ENCODE results near the gene DNAJB6.

The DNAJB6 gene

DNA sequence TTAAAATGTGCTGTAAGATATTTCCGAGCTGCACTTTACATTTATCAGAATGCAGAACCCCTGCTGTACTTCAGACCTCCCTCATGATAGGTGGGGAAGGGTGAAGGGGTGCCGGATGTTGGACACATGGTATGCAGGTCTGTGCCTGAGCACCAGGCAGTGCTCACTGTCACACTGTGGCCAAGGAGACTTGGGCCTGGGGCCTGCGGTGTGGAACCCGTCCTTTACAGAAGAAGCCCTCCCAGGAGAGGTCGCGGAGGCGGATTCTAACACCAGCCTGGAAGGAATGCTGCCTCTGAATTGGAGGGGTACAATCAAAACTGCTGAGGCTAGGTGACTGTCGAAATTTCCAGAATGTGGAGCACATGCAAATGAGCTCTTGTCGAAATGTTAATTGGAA lies 34.5 kb downstream of the DNAJB6 start:
- DNase-seq = no peak

DNA sequence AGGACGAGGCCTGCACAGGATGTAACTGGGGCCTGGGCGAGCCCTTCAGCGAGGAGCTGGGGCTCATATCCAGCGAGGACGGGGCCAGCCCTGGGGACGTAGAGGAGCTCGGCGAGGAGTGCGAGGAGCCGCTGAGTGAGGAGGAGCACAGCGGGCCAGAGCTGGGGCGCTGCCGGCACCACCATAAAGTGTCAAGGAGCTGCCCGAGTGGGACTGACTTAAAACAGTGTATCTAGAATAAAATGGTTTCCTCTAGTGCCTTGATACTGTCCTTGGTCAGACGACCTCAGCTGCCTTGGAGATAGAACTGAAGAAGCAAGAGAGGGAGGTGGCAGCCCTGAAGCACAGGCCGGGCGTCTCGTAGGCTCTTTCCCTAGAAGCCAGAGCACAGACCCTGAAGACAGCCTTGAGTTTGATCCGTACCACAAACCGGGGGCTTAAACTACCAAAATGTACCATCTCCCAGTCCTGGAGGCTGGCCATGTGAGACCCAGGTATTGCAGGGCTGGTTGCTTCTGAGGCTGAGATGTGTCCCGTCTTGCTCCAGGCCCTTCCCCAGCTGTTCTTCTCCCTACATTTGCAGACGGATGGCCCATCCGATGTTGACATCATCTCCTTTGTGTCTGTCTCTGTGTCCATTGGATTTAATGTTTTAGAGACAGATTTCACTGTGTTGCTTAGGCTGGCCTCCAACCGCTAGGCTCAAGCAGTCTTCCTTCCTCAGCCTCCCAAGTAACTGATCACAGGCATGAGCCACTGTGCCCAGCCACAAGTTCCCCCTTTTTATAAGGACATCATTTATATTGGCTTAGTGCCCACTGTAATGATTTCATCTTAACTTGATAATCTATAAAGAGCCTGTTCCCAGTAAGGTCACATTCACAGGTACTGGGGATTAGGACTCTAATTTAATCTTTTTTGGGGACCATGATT lies 35.8 kb downstream of the DNAJB6 start:
- DNase-seq = no peak

DNA sequence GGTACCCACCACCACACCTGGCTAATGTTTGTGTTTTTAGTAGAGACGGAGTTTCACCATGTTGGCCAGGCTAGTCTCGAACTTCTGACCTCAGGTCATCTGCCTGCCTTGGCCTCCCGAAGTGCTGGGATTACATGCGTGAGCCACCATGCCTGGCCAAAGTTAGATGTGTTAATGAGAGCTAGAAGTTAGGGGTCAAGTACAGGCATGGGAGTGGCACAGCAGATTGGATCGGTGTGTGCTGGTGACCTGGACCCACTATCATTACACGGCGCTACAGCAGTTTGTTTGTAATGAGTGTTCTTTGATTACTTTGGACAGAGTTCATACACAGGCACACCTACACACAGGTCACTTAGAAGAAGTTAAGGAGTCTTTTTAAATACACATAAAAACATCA lies 36.7 kb downstream of the DNAJB6 start:
- DNase-seq = no peak

DNA sequence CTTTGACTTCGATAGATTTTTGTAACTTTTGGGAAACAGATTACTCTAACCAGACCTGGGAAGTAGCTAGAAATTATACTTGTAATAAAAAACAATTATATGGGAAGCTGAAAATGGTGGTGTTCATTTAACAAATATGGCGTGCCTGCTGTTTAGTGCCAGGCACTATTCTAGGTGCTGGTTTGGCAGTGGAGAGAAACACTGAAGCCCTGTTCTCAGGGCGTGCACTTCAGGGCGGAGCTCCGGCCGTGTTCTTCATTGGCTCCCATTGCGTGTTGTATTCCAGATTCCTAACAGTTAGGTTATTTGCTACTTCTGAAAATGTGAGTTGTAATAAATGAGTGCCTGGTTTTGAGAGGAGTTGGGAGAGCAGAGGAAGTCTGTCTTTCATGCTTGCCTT lies 38.6 kb downstream of the DNAJB6 start:
- DNase-seq = no peak

DNA sequence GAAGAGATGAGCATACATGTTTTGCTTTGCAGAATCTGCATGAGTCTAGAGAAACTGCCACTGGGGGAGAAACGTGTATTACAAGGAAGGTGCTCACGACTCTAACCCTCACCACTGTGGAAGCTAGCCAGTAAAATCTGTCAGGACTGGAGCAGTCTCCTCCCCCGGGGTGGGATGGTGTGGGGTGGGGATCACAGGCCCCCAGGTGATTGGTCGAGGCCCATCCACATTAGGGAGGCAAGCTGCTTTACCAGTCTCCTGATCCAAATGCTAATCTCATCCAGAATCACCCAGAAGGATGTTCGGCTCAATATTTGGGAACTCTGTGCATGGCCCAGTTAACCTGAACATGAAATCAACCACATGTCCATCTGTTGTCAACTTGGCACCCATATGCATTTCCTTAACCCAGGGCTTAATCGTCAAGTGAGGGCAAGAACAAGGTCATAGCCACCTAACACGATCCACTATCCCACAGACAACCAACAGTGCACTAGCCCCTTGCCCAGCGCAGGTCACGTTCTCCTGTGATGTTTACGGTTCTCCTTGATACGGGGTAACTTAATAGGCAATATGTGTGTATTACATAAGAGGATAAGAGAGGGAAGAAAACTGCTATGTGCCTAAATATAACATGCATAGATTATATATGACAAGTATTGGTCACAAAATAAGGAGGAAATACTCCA lies 40.8 kb downstream of the DNAJB6 start:
- DNase-seq = no peak

DNA sequence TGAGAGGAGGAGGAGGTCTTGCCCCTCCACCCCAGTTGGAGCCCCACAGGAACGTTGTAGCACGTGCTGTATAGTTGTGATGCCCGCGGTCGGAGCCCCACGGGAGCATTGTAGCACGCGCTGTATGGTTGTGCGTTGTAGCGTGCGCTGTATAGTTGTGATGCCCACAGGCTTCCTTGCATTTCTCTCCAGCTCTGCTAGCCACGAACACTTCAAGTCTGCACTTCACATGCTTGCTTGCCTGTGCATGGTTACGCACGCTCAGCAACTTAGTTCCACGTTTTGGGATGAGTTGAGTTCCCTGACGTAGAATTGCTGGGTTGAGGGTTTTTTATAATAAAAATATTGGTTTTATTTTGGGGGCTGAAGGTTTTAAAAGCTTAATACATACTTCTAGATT lies 41.6 kb downstream of the DNAJB6 start:
- DNase-seq = no peak

DNA sequence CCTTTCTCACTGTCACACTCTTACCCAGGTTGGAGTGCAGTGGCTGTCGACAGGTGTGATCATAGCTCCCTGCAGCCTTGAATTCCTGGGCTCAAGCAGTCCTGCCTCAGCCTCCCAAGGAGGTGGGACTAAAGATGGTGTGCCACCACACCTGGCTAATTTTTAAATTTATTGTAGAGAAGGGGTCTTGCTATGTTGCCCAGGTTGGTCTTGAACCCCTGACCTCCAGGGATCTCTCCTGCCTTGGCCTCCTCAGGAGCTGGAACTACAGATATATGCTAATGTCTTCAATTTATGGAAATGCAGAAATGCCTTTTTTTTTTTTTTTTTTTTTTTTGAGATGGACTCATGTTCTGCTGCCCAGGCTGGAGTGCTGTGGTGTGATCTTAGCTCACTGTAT lies 42.7 kb downstream of the DNAJB6 start:
- DNase-seq = no peak

DNA sequence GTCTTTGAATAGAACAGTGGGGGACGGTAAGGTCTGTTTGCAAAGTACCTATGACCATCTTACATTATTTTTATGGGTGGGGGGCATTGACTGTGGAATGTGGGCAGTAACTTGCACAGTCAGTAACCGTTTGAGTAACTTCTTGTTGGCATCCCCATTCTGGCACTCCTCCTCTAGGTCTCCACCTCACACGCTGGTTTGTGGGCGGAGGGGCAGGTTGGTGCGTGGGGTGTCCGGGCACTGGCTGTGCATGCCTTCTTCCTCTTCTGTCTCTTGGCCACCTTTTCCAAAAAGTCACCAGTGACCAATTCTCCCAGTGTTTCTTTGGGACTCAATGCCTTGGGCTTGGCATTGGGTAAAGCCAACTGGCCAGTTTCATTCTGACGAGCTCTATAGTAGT lies 43.6 kb downstream of the DNAJB6 start:
- no peak for DNase-seq

DNA sequence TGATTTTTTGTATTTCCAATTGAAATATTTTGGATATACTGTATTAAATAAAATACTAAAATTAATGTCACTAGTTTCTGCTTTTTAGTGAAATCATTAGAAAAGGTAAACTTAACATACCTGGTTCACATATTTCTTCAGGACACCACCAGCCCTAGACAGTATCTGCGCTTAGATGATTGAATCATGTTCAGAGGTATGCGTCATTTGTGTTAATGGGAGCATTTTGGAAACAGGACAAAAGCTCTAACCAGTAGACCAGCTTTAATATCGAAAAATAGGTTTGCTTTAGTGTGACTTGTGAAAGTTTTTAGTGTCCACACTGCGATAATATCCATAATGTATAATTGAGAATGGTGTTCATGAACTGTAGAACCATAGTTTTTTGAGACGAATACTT lies 47.1 kb downstream of the DNAJB6 start:
- no peak for DNase-seq

DNA sequence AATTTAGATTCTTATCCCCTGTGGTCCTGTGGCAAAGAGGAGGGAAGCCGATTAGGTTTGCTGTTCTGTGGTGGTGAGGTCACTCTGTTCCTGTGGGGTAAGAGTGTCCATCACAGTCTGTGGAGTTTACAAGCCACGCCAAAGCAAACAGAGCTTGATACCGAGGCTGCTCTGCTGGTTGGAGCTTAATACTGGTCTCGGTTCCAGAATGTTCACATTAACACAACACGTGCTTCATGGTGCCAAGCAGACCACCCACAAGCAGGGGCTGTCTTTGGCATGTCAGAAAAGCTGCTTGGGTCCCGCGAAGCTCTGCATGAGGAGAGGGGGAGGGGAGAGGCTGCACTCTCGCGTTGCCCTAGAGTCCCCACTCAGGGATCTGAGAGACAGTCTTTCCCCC lies 47.5 kb downstream of the DNAJB6 start:
- DNase-seq = no peak

DNA sequence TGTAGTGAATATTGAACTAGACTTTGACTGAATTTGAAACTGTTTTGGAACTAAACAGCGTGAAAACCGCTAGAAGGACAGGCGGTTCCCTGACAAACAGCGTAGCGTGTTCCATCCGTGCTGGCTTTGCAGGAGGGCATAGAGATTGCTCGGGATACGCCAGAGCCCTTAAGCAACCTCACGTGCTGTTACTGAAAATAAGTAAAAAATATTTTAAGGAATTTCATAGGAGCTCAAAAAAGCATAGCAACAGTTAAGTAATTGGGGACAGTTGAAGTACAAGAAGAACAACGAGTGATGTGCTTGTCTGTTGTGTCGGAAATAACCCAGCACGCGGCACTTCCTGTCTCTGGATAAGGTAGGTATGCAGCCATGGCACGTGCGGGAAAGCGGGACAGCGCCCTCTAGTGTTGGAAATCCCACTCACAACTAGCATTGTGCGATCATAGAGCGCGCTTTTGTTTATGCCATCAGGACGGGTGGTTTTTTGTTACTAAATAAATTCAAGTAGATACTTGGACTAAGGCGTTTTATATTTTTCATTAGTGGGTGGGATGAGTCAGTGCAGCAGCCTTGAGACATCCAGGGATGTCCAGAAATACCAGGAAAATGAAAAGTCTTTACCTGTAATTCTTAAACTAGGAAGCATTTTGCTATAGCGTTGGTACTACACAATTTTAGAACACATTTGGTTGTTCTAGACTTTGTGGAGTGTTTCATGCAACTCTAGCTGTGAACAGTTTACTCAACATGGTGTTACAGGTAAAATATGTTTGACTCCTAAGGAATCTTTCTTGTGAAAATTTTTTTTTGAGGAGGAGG lies 50.4 kb downstream of the DNAJB6 start:
- peak; percentile 77 for DNase-seq

DNA sequence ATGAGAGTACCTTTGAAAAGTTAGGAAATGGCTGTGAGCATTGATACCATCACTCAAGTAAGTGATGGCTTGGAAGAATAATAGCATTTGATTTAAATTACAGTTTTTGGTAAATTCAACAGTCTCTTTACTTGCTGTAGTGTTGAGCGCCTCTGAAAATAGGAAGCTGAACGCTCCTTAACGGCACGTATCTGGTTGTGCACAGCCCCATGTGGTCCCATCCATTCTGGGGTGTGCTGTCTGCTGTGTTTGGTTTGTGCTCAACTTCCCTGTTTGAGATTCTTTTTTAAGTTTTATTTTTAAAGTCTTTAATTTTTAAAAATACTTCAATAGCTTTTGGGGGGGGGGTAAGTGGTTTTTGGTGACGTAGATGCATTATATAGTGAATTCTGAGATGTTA lies 51.5 kb downstream of the DNAJB6 start:
- no peak for DNase-seq

DNA sequence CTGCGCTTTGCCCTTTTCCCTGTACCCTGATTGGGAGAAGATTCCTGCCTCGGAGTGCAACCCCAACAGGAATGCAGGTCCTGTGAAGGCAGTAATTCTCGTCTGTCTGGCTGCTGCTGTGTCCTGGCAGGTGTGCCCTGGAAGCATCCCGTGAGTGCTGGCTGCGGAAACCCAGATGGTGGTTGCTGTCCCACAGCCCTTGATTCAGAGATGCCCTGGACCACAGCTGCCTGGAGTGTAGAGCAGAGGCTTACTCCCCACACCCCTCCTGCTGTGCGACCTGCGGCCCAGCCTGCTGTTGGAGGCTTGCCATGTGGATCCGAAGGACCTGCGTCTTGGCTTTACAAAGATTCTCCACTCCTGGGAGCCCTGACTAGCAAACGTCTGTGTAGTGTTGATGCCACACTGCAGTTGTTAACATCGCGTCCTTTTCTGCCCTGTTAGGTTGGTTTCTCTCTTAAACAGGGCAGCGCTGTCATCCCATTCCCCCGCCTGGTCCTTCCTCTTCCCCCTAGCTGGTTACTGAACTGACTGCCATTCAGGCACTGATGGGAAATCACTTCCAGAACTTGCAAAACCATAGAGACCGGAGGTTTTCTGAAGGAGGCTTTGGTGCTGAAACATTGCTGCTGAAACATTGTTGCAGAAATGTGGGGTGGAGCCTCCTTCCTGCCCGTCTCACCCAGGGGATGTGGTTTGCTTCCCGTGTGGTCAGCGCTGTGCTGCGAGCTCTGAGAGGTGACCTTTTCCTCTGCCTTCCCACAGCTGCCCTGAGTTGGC lies 53.3 kb downstream of the DNAJB6 start:
- peak; percentile 48 for DNase-seq

DNA sequence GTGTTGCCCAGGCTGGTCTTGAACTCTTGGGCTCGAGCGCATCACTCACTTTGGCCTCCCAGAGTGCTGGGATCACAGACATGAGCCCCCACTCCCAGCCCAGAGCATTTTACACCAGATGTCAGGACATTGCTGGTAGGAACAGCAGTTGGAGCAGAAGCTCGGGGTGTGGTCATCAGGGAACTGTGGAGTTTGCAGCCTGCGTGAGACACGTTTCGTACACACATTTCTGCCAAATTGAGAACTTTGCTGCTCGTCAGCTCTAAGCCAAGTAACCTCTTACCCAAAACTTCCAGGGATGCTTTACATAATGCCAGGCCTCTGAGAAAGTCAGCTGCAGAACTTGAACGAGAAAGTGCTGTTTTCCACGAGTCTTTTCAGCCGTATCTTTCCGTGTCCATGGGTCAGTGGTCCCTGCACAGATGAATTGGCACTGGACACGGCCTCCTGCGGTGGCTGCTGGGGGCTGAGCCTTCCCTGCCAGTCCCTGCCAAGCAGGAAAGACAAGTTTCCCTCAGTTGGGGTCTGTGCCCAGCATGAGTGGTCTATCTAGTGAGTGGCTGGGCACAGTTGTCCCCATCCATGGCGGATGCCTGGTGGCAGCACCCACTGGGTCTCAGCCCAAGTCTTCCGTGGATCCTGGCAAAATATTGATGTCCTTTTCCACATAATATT lies 54.4 kb downstream of the DNAJB6 start:
- DNase-seq = no peak

DNA sequence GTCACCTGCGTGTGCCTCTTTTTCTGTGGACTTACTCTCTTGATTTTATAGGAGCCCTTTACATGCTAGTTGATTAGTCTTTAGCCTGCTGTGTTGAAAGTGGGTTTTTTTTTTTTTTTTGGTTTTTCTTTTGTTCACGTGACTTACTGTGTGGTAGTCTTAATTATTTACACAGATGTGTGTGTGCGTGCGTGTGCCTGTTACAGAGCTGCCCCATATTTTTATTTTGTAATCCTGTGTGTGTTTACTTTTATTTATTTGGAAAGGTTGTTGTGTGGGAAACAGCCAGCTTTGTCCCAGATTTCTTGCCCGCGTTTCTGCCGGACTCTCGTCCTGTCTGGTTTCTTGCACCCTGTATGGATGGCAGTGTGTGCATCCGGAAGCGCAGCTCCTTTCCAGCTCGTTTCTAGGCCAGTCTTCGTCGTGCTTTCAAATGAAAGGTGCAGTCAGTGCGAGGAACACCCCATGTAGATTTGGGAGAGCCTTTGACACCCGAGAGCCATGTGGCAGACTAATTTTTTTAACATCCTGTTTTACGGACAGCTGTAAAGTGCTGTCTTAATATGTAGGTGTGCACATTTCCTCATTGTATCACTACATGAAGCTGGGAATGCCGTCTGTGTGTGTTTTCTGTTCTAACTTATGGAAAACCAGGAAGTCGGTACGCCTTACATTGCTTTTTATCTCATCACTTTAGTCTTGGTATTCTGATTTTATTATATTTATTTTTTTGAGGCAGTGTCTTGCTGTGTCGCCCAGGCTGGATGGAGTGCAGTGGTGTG lies 55.6 kb downstream of the DNAJB6 start:
- DNase-seq = no peak

DNA sequence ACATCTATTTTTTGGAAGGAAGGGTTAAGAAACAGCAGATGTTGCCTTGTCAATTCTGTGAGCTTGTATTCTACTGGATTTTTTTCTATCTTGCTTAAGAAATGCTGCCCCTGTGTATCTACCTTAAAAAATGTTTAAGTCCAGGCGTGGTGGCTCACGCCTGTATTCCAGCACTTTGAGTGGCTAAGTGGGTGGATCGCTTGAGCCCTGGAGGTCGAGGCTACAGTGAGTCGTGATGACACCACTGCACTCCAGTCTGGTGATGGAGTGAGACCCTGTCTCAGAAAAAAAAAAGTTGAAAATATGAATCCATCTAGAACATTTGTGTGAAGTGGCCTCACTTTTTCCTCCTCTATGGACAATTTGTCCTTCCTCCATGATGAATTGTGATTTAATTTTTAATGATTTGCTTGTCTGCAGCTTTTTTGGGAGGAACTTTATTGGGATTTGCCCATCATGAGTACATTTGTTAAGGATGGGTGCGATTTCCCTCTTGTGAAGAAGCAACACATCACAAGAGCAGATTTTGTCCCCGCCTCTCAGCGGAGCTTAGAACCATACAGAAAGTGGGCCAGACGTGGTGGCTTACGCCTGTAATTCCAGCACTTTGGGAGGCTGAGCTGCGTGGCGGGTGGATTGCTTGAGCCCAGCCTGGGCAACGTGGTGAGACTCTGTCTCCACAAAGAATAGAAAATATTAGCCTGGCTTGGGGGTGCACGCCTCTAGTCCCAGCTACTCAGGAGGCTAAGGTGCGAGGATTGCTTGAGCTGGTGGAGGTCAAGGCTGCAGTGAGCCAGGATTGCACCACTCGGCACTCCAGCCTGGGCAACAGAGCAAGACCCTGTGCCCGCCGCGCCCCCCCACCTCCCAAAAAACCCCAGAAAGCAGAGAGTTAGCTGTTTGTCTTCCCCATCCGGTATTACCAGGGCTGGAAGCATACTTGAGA lies 57.7 kb downstream of the DNAJB6 start:
- DNase-seq = no peak

DNA sequence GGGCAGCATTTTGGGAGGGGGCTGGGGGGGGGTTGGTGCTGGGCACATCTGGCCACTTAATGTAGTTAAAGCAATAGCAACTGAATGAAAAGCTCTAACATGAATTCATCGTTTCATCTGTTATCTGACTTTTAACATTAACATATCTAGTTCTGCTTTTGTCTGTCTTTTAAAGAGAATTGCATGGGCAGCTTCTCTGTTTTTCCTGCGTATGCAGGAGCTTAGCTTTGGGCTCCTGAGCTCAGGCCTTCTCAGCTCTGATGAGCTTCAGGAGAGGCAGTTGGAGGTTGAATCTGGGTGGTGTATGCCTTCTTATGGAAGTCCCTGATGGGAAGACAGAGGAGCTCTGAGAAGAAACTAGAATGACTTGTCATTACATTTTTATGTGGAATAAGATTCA lies 58.4 kb downstream of the DNAJB6 start:
- DNase-seq = no peak

DNA sequence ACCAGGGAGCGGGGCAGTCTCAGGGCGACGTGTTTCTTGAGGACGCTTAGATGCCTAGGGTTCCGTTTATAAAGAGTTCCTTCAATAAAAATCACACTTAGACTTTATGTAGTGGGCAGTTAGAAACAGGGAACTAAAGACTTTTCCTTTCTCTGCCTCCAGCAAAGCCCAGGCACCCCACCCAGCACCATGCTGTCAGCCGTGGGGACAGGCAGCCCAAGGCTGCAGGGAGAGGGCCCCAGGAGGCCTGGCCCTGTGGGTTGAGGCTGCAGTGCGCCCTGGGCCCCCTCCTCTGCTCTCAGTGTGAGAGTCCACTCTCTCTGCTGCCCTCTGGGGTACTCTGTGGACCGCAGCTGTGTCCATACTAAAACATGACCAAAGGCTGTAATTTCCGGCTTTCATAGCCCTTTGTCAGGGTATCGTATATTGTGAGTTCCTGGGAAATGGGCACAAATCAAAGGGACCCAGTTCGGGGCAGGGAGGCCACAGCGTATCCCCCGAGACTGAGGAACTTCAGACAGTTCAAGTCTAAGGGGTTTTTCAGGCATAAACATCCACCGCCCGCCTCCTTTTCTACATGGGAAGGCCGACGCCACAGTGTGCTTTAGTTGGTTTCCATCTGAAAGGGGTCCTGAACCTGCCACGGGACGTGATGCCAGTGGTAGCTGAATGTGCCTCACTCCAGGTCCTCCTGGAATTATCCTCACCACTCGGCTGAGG lies 59.7 kb downstream of the DNAJB6 start:
- no peak for DNase-seq

DNA sequence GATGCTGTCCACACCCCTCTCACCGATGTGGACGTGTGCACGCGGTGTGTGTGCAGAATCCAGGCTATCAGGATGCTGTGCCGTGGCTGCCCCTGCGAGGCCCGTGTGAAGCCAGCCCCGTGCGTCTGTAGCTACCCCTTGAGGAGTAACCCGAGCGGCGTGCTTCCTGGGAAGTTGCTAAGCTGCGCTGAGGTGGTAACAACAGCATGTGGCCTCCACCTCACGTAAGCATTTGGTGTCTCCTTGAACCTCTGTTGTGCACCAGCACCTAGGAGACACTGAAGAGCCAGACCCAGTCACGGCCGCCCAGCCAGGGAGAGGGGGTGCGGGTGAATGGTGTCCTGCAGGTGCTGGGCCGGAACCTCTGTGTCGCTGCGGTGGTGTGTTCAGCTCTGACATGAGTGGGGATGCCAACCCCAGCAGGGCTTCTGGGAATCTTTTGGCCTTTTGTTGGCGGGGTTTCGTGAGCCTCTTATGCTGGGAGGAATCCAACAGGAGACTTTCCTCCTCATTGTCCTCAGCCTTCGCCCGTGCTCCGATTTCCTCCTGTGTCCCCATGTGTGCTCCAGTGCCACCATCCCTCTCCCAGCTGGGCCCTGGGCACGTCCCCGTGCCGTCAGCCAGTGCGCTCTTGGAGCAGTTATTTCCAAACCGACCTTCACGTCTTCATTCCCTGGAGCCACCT lies 60.4 kb downstream of the DNAJB6 start:
- DNase-seq = no peak
